Inflammatory macrophage treated with lipopolysaccharide for 4 hours (primary cell): ENCODE measurements around the gene GCH1.
"Not testable (repeated sequence)": the region's sequence is repeated elsewhere in the genome, so short reads cannot be mapped to it uniquely, and the experiment has no call there.

Experiments used
- DNase-seq: peaks from one replicate; pipeline ENCODE4 v3.0.0-alpha.2; 2020

The GCH1 gene

GRCh38 chr14:54906075-54906474 lies 3.4 kb upstream of the GCH1 start:
- no peak for DNase-seq

- DNase-seq, result peak; percentile 97
These were observed 494 bp downstream of the GCH1 start for GRCh38 chr14:54902143-54902520.

GRCh38 chr14:54901380-54902142 lies 1.1 kb downstream of the GCH1 start:
- DNase-seq, result peak; percentile 44

- no peak for DNase-seq
These were observed 3.1 kb downstream of the GCH1 start for GRCh38 chr14:54899573-54899972.

- DNase-seq, result not testable (repeated sequence)
These were observed 4.6 kb downstream of the GCH1 start for GRCh38 chr14:54897809-54898555.

- no peak for DNase-seq
These were observed 6.9 kb downstream of the GCH1 start for GRCh38 chr14:54895683-54896082.

GRCh38 chr14:54894995-54895394 lies 7.6 kb downstream of the GCH1 start:
- DNase-seq, result no peak

GRCh38 chr14:54893151-54893760 lies 9.4 kb downstream of the GCH1 start:
- peak; percentile 74 for DNase-seq

GRCh38 chr14:54891471-54892245 lies 11.0 kb downstream of the GCH1 start:
- no peak for DNase-seq

GRCh38 chr14:54890788-54891187 lies 11.8 kb downstream of the GCH1 start:
- DNase-seq, result peak; percentile 70

GRCh38 chr14:54889919-54890318 lies 12.7 kb downstream of the GCH1 start:
- DNase-seq, result no peak

- DNase-seq, result no peak
These were observed 20.1 kb downstream of the GCH1 start for GRCh38 chr14:54882521-54882920.

GRCh38 chr14:54881761-54882401 lies 20.7 kb downstream of the GCH1 start:
- peak; percentile 59 for DNase-seq

GRCh38 chr14:54881235-54881760 lies 21.3 kb downstream of the GCH1 start:
- DNase-seq, result peak; percentile 77

GRCh38 chr14:54877703-54878021 lies 25.0 kb downstream of the GCH1 start:
- no peak for DNase-seq

GRCh38 chr14:54877015-54877702 lies 25.5 kb downstream of the GCH1 start:
- no peak for DNase-seq

- not testable (repeated sequence) for DNase-seq
These were observed 27.0 kb downstream of the GCH1 start for GRCh38 chr14:54875648-54876047.

- DNase-seq, result not testable (repeated sequence)
These were observed 32.2 kb downstream of the GCH1 start for GRCh38 chr14:54870154-54871090.

- DNase-seq, result no peak
These were observed 35.6 kb downstream of the GCH1 start for GRCh38 chr14:54867011-54867410.

GRCh38 chr14:54866588-54866987 lies 36.0 kb downstream of the GCH1 start:
- DNase-seq, result peak; percentile 32

GRCh38 chr14:54864526-54864925 lies 38.1 kb downstream of the GCH1 start:
- no peak for DNase-seq
